ENCODE measurements around the gene SLC38A4. TPM values are rescaled to one million over a fixed set of nuclear protein-coding genes. Genes with fewer than 3 reads are reported as not detected.
"Not testable (repeated sequence)": the region's sequence is repeated elsewhere in the genome, so short reads cannot be mapped to it uniquely, and the experiment has no call there.

Gene SLC38A4
- total and polyA plus RNA-seq, 2 donors from 2014 or later: 0.66 to 7.4 TPM

- Histone ChIP-seq H3K27me3 (ENCODE audit: control insufficient read depth, insufficient read depth, low read length) (no peaks in the 10 kb centered on the region), H3K36me3 (ENCODE audit: control insufficient read depth in 2 of 3, insufficient read depth in 3 of 3, low read length in 3 of 3) (no peaks in the 10 kb centered on the region), H3K9me3 (ENCODE audit: control insufficient read depth in 2 of 3, insufficient read depth in 1 of 3, low read length in 3 of 3) (no peaks in the 10 kb centered on the region), H3K4me1 (ENCODE audit: control insufficient read depth in 2 of 3, insufficient read depth in 2 of 3, low read depth in 1 of 3, low read length in 3 of 3) (no peaks in the 10 kb centered on the region), H3K27ac (ENCODE audit: low read depth in 2 of 2, low read length in 2 of 2) (no peak overlapping the region), H3K4me3 (ENCODE audit: low read length in 3 of 3) (no peak overlapping the region), H3K9ac (ENCODE audit: low read length in 3 of 3) (no peak overlapping the region)
- FAIRE-seq (no peak), DNase-seq (no peak)
- TF ChIP-seq CTCF (IDR thresholded peaks at IDR 0.05; ENCODE audit: borderline replicate concordance, extremely low read depth, insufficient read depth): no peak
- intact Hi-C loops (cut with DNase I): no loop called here
Observed at GRCh38 chr12:46749322-46749721, 76.5 kb downstream of the SLC38A4 start.

- DNase-seq: no peak
- intact Hi-C loops (cut with DNase I): no loop called here
- peaks cover 0 to 3% (median 0%) of the 10 kb centered on the region in 3 donors for H3K9me3 ChIP-seq (ENCODE audit: control insufficient read depth in 2 of 3, insufficient read depth in 1 of 3, low read length in 3 of 3)
- no peak overlapping the region for H3K4me3 ChIP-seq (ENCODE audit: low read length in 3 of 3)
- no peak for TF ChIP-seq CTCF (IDR thresholded peaks at IDR 0.05; ENCODE audit: borderline replicate concordance, extremely low read depth, insufficient read depth)
- H3K36me3 ChIP-seq (ENCODE audit: control insufficient read depth in 2 of 3, insufficient read depth in 3 of 3, low read length in 3 of 3): no peaks in the 10 kb centered on the region
- H3K4me1 ChIP-seq (ENCODE audit: control insufficient read depth in 2 of 3, insufficient read depth in 2 of 3, low read depth in 1 of 3, low read length in 3 of 3): no peaks in the 10 kb centered on the region
- no peak for FAIRE-seq
- H3K27ac ChIP-seq (ENCODE audit: low read depth in 2 of 2, low read length in 2 of 2): no peak overlapping the region
- no peaks in the 10 kb centered on the region for H3K27me3 ChIP-seq (ENCODE audit: control insufficient read depth, insufficient read depth, low read length)
- no peak overlapping the region for H3K9ac ChIP-seq (ENCODE audit: low read length in 3 of 3)
Observed at GRCh38 chr12:46744283-46744682, 81.5 kb downstream of the SLC38A4 start.

- no peak for FAIRE-seq
Observed at GRCh38 chr12:46743456-46743855, 82.3 kb downstream of the SLC38A4 start.

GRCh38 chr12:46742271-46742670, 83.5 kb downstream of the SLC38A4 start:
- H3K9me3 ChIP-seq (ENCODE audit: control insufficient read depth in 2 of 3, insufficient read depth in 1 of 3, low read length in 3 of 3); H3K27ac ChIP-seq (ENCODE audit: low read depth in 2 of 2, low read length in 2 of 2); H3K4me1 ChIP-seq (ENCODE audit: control insufficient read depth in 2 of 3, insufficient read depth in 2 of 3, low read depth in 1 of 3, low read length in 3 of 3); H3K27me3 ChIP-seq (ENCODE audit: control insufficient read depth, insufficient read depth, low read length); FAIRE-seq; DNase-seq; H3K36me3 ChIP-seq (ENCODE audit: control insufficient read depth in 2 of 3, insufficient read depth in 3 of 3, low read length in 3 of 3); intact Hi-C loops (cut with DNase I); H3K9ac ChIP-seq (ENCODE audit: low read length in 3 of 3); H3K4me3 ChIP-seq (ENCODE audit: low read length in 3 of 3): not testable (repeated sequence)

More at GRCh38 chr12:46743456-46743855, 82.3 kb downstream of the SLC38A4 start:
- Histone ChIP-seq H3K27ac (ENCODE audit: low read depth in 2 of 2, low read length in 2 of 2) (no peak overlapping the region), H3K9me3 (ENCODE audit: control insufficient read depth in 2 of 3, insufficient read depth in 1 of 3, low read length in 3 of 3) (peaks cover 0 to 3% (median 0%) of the 10 kb centered on the region in 3 donors), H3K36me3 (ENCODE audit: control insufficient read depth in 2 of 3, insufficient read depth in 3 of 3, low read length in 3 of 3) (no peaks in the 10 kb centered on the region), H3K9ac (ENCODE audit: low read length in 3 of 3) (no peak overlapping the region), H3K27me3 (ENCODE audit: control insufficient read depth, insufficient read depth, low read length) (no peaks in the 10 kb centered on the region), H3K4me1 (ENCODE audit: control insufficient read depth in 2 of 3, insufficient read depth in 2 of 3, low read depth in 1 of 3, low read length in 3 of 3) (no peaks in the 10 kb centered on the region), H3K4me3 (ENCODE audit: low read length in 3 of 3) (no peak overlapping the region)
- intact Hi-C loops (cut with DNase I): no loop called here
- DNase-seq: no peak
- no peak for TF ChIP-seq CTCF (IDR thresholded peaks at IDR 0.05; ENCODE audit: borderline replicate concordance, extremely low read depth, insufficient read depth)

Measured in kidney (tissue), 14 donors.